DMS53 treated with DMSO at 0.1 percent for 48 hours (cell line): Measurements from ENCODE around the gene IL17REL.
A peak's percentile ranks its signal among the peaks of the same experiment; 100 is the strongest.
"Not testable (repeated sequence)": the region's sequence is repeated elsewhere in the genome, so short reads cannot be mapped to it uniquely, and the experiment has no call there.

Source experiments
- DNase-seq: peaks from one replicate; lab custom pipeline; 2025; ENCODE audit not compliant: unreplicated experiment; lab: John Stamatoyannopoulos, UW

The IL17REL gene

GRCh38 chr22:49948116-49948957 is 64.2 kb downstream of the IL17REL start:
- DNase-seq: no peak

GRCh38 chr22:49947296-49947622 is 65.3 kb downstream of the IL17REL start:
- no peak for DNase-seq

GRCh38 chr22:49946612-49947295 is 65.8 kb downstream of the IL17REL start:
- DNase-seq: peak; percentile 11

GRCh38 chr22:49945042-49945794 is 67.3 kb downstream of the IL17REL start:
- DNase-seq: not testable (repeated sequence)
